ENCODE results near the gene CERS4. TPM values are rescaled to one million over a fixed set of nuclear protein-coding genes. Genes with fewer than 3 reads are reported as not detected.

The CERS4 gene
- polyA plus RNA-seq, 1 of the 3 experiments (the other 2 are of a cell fraction), result 36.5 TPM

- Histone ChIP-seq H3K4me1 (ENCODE audit: control insufficient read depth in 1 of 2, insufficient read depth in 2 of 2, low read depth in 1 of 2, low read length in 1 of 2) (no peaks in the 10 kb centered on the region; a peak in 1 of 4 replicates), H3K9me3 (no peaks in the 10 kb centered on the region), H3K4me2 (no peak overlapping the region), H3K27ac (ENCODE audit: low read depth in 2 of 2, low read length in 1 of 2) (no peak overlapping the region), H3K79me2 (ENCODE audit: insufficient read depth) (no peaks in the 10 kb centered on the region), H3K36me3 (replicated peaks in 1 of 2; ENCODE audit: control insufficient read depth in 1 of 2, insufficient read depth in 2 of 2, low read length in 1 of 2) (no peaks in the 10 kb centered on the region), H2AFZ (ENCODE audit: low read depth) (no peak overlapping the region), H4K20me1 (ENCODE audit: insufficient read depth) (no peaks in the 10 kb centered on the region), H3K27me3 (ENCODE audit: insufficient read depth) (no peaks in the 10 kb centered on the region), H3K4me3 (ENCODE audit: low read depth in 2 of 2, low read length in 1 of 2) (no peak overlapping the region), H3F3A (replicated peaks; ENCODE audit: insufficient read depth) (peaks cover 8% of the 10 kb centered on the region), H3K9ac (no peak overlapping the region), H3K9me2 (no peaks in the 10 kb centered on the region)
- TF ChIP-seq ZBTB33 (IDR thresholded peaks at IDR 0.05; ENCODE audit: borderline replicate concordance, low read depth) (no peak), FOSL2 (IDR thresholded peaks at IDR 0.05; ENCODE audit: borderline replicate concordance, low read depth) (no peak), TAF1 (IDR thresholded peaks at IDR 0.05; ENCODE audit: borderline replicate concordance, low read depth, low read length) (no peak), NFIC (IDR thresholded peaks at IDR 0.05; ENCODE audit: borderline replicate concordance) (no peak), POLR2AphosphoS5 (IDR thresholded peaks at IDR 0.05; ENCODE audit: low read depth, low read length) (no peak), TEAD4 (IDR thresholded peaks at IDR 0.05; ENCODE audit: borderline replicate concordance, insufficient read depth) (no peak), MXI1 (IDR thresholded peaks at IDR 0.05; ENCODE audit: low read depth, low read length) (no peak), PBX3 (IDR thresholded peaks at IDR 0.05) (no peak), RFX5 (IDR thresholded peaks at IDR 0.05; ENCODE audit: low read length) (no peak), RXRA (IDR thresholded peaks at IDR 0.05; ENCODE audit: borderline replicate concordance, low read depth) (no peak), USF1 (IDR thresholded peaks at IDR 0.05; ENCODE audit: borderline replicate concordance, low read depth) (no peak)
- 86% methylated on average over 13 of the region's 18 CpGs for WGBS (ENCODE audit: low lambda C conversion rate)
- ChIA-PET CTCF (interaction anchor here (0.7 to 6.5 kb wide), 5 partner anchors 8 to 403 kb away, joined by 3 to 68 read pairs (median 5); no protein-coding TSS in a partner anchor), POLR2A (interaction anchor here (1.5 kb wide), 1 partner anchor 312 kb away, joined by 4 read pairs; the partner anchor contains the start of gene TIMM44)
- DNase-seq, result no peak
Measured at GRCh38 chr19:8255426-8256125, 46.4 kb downstream of the CERS4 start.
